Panc1 (cell line): ENCODE data around the gene POLR3A. TPM values are rescaled to one million over a fixed set of nuclear protein-coding genes. Genes with fewer than 3 reads are reported as not detected.

Source experiments
- ATAC-seq: fragments of 200-7000 bp; cut with Tn5 transposase; 2 replicates; pipeline ENCODE4 v1.9.1; 2020; ENCODE audit warnings: mild to moderate bottlenecking, moderate library complexity
- BruUV-seq: library from RNA; stranded (reverse); fragments of 400-500 nt; replicated peaks from 2 replicates; lab custom pipeline; 2021; lab: Mats Ljungman, UMichigan
- CTCF ChIA-PET: fragments of 300-600 bp; sonication (Branson Sonifier 250); formaldehyde crosslinking; loops from one replicate; lab custom pipeline; 2022; ENCODE audit warnings: antibody characterized with exemption; lab: Charles Lee
- POLR2A ChIA-PET: fragments of 300-600 bp; sonication (Branson Sonifier 250); formaldehyde crosslinking; loops from one replicate; lab custom pipeline; 2022; ENCODE audit warnings: antibody characterized with exemption; lab: Charles Lee
- DNase-seq: peaks from one replicate; pipeline ENCODE4 v3.0.0-alpha.2; 2010; ENCODE audit warnings: low read depth, low spot score
- H3K27ac ChIP-seq: 2 replicates; pipeline ENCODE4 v1.5.1; 2011; ENCODE audit warnings: mild to moderate bottlenecking, low read length, inconsistent platforms
- H3K27me3 ChIP-seq: fragments of 200-500 bp; sonication (Bioruptor generic); 2 replicates; pipeline ENCODE4 v1.6.0; 2014; ENCODE audit warnings: low read length, inconsistent platforms; ENCODE audit not compliant: control insufficient read depth, insufficient read depth
- H3K36me3 ChIP-seq: fragments of 200-500 bp; sonication (Bioruptor generic); 2 replicates; pipeline ENCODE4 v1.5.1; 2014; ENCODE audit warnings: inconsistent platforms, mild to moderate bottlenecking, low read length, moderate library complexity; ENCODE audit not compliant: control insufficient read depth, insufficient read depth
- H3K4me1 ChIP-seq: 2 replicates; pipeline ENCODE4 v1.5.1; 2011; ENCODE audit warnings: inconsistent platforms, mild to moderate bottlenecking, low read length, moderate library complexity; ENCODE audit not compliant: control insufficient read depth, insufficient read depth
- H3K4me3 ChIP-seq, 2 experiments: 2 replicates each; pipeline ENCODE4 v1.5.1; 2011 to 2012; ENCODE audit warnings: low read depth in 2 of 2, low read length in 2 of 2, mild to moderate bottlenecking in 2 of 2, inconsistent platforms in 1 of 2, moderate library complexity in 1 of 2
- H3K9me3 ChIP-seq: fragments of 200-500 bp; sonication (Bioruptor generic); 2 replicates; pipeline ENCODE4 v1.5.1; 2014; ENCODE audit warnings: low read depth, mild to moderate bottlenecking, inconsistent platforms, low read length, moderate library complexity; ENCODE audit not compliant: control insufficient read depth, insufficient read depth
- POLR2AphosphoS5 ChIP-seq: IDR thresholded peaks from 2 replicates; pipeline ENCODE4 v1.6.1; 2012; ENCODE audit warnings: mild to moderate bottlenecking, low read depth, low read length, moderate library complexity
- SIN3A ChIP-seq: IDR thresholded peaks from 2 replicates; pipeline ENCODE4 v1.6.1; 2012; ENCODE audit warnings: low read depth, mild to moderate bottlenecking, low read length, moderate library complexity, borderline replicate concordance; ENCODE audit not compliant: insufficient read depth
- TCF7L2 ChIP-seq: IDR thresholded peaks from 2 replicates; pipeline ENCODE4 v1.6.1; 2011; ENCODE audit warnings: mild to moderate bottlenecking, low read depth, low read length, inconsistent platforms
- in situ Hi-C: cut with HindIII; loops from 2 replicates; pipeline ENCODE4 v1.10.0; 2016; ENCODE audit warnings: low sequenced_read_pairs, low pct_unique_long_range_greater_than_20kb
- intact Hi-C: fragments of 100-400 bp; cut with micrococcal nuclease; formaldehyde crosslinking; loops from one replicate; pipeline ENCODE4 v1.10.0; 2022; ENCODE audit not compliant: unreplicated experiment
- total RNA-seq: library from RNA; stranded (reverse); gene quantifications from one replicate; pipeline ENCODE4 v1.2.1, GENCODE V29; 2021; ENCODE audit not compliant: unreplicated experiment
- TF ChIP-seq, protein P1 (sequence below): fragments of 450-650 bp; IDR thresholded peaks from 2 replicates; pipeline ENCODE4 v1.5.1; 2017; ENCODE audit warnings: mild to moderate bottlenecking
- TF ChIP-seq, protein P2 (sequence below), 2 experiments: IDR thresholded peaks; 2 replicates each; pipeline ENCODE4 v1.6.1; 2011 to 2012; ENCODE audit warnings: low read depth in 2 of 2, control low read depth in 1 of 2, low read length in 1 of 2, mild to moderate bottlenecking in 1 of 2, moderate library complexity in 1 of 2; ENCODE audit not compliant: insufficient read depth in 1 of 2

POLR3A gene
- total RNA-seq, 1 experiment from 2014 or later, result 26.3 TPM

DNA sequence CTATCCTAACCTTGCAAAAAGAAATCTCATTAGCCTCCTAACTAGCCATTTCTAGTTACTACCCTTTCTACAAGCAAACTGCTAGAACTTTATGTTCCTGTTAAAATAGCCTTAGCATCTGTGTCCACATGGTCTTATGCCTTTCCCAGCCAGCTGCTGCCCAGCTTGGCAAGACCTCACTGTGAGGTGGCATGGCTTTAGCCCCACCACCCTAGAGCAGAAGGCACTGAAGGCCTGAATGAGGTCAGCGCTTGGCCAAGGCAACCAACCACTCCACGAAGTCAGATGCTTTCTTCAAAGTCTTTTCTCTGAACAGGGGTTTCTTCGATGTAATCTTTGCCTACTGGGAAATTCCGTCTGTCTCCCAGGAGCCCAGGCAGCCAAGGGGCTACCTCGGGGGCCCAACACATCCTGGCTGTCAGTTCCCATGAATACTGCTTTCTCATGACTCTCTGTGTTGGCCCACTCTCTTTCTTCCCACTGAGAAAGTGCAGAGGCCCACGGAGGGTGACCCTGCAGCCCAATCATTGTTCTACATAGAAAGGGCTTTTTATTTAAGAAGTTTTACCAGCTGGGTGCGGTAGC is 41.6 kb downstream of the POLR3A start:
- ChIA-PET POLR2A (interaction anchor here (0.7 kb wide), 1 partner anchor 1144 kb away, joined by 4 read pairs; no protein-coding TSS in a partner anchor), CTCF (no interaction called here)
- no peaks in the 10 kb centered on the region for H3K4me1 ChIP-seq
- ATAC-seq (no peak), DNase-seq (no peak)
- in situ Hi-C loops, result no loop called here
- H3K36me3 ChIP-seq, result peaks cover 33% of the 10 kb centered on the region
- no peak overlapping the region for H3K27ac ChIP-seq
- H3K9me3 ChIP-seq, result no peaks in the 10 kb centered on the region
- TF ChIP-seq, protein P1, sequence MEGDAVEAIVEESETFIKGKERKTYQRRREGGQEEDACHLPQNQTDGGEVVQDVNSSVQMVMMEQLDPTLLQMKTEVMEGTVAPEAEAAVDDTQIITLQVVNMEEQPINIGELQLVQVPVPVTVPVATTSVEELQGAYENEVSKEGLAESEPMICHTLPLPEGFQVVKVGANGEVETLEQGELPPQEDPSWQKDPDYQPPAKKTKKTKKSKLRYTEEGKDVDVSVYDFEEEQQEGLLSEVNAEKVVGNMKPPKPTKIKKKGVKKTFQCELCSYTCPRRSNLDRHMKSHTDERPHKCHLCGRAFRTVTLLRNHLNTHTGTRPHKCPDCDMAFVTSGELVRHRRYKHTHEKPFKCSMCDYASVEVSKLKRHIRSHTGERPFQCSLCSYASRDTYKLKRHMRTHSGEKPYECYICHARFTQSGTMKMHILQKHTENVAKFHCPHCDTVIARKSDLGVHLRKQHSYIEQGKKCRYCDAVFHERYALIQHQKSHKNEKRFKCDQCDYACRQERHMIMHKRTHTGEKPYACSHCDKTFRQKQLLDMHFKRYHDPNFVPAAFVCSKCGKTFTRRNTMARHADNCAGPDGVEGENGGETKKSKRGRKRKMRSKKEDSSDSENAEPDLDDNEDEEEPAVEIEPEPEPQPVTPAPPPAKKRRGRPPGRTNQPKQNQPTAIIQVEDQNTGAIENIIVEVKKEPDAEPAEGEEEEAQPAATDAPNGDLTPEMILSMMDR, result no peak
- TF ChIP-seq TCF7L2 (no peak), POLR2AphosphoS5 (no peak)
- BruUV-seq, result no TSS peak
- H3K4me3 ChIP-seq, result no peak overlapping the region
- no peaks in the 10 kb centered on the region for H3K27me3 ChIP-seq
- intact Hi-C loops, result no loop called here

DNA sequence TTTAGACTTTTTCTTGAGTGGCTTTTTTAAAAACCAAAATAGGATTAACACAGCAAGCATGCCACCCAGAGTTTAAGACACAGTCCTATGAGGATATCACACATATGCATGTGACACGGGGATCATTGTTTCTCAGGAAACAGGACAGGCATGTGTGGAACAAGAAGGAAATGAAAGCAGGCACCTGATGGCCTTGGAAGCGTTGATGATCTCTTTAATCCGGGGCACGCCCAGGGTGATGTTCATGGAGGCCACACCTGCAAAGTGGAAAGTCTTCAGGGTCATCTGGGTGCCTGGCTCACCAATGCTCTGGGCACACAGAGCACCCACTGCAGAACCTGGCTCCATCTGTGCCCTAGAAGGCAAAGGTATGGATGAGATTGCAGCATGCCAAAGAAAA is 44.3 kb downstream of the POLR3A start:
- in situ Hi-C loops (no loop called here), intact Hi-C loops (no loop called here)
- ATAC-seq (no peak), DNase-seq (no peak)
- no peaks in the 10 kb centered on the region for H3K9me3 ChIP-seq
- H3K36me3 ChIP-seq, result peaks cover 44% of the 10 kb centered on the region
- no peaks in the 10 kb centered on the region for H3K27me3 ChIP-seq
- ChIA-PET CTCF (no interaction called here), POLR2A (no interaction called here)
- no peak overlapping the region for H3K27ac ChIP-seq
- no peaks in the 10 kb centered on the region for H3K4me1 ChIP-seq
- TF ChIP-seq SIN3A, result no peak
- TF ChIP-seq POLR2AphosphoS5, result no peak
- no peak for TF ChIP-seq TCF7L2
- TF ChIP-seq, protein P2, sequence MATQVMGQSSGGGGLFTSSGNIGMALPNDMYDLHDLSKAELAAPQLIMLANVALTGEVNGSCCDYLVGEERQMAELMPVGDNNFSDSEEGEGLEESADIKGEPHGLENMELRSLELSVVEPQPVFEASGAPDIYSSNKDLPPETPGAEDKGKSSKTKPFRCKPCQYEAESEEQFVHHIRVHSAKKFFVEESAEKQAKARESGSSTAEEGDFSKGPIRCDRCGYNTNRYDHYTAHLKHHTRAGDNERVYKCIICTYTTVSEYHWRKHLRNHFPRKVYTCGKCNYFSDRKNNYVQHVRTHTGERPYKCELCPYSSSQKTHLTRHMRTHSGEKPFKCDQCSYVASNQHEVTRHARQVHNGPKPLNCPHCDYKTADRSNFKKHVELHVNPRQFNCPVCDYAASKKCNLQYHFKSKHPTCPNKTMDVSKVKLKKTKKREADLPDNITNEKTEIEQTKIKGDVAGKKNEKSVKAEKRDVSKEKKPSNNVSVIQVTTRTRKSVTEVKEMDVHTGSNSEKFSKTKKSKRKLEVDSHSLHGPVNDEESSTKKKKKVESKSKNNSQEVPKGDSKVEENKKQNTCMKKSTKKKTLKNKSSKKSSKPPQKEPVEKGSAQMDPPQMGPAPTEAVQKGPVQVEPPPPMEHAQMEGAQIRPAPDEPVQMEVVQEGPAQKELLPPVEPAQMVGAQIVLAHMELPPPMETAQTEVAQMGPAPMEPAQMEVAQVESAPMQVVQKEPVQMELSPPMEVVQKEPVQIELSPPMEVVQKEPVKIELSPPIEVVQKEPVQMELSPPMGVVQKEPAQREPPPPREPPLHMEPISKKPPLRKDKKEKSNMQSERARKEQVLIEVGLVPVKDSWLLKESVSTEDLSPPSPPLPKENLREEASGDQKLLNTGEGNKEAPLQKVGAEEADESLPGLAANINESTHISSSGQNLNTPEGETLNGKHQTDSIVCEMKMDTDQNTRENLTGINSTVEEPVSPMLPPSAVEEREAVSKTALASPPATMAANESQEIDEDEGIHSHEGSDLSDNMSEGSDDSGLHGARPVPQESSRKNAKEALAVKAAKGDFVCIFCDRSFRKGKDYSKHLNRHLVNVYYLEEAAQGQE (IDR thresholded peaks at IDR 0.05; ENCODE audit: insufficient read depth in 1 of 2, low read depth in 2 of 2, low read length in 1 of 2), result no peak
- TF ChIP-seq, protein P1, result no peak
- no peak overlapping the region for H3K4me3 ChIP-seq
- no TSS peak for BruUV-seq
